A172 (cell line): ENCODE data around the gene TBX3. TPM values are rescaled to one million over a fixed set of nuclear protein-coding genes. Genes with fewer than 3 reads are reported as not detected.

Experiments used
- DNase-seq: peaks from one replicate; pipeline ENCODE4 v3.0.0-alpha.2; 2015; ENCODE audit warnings: low spot score
- total RNA-seq: library from RNA; depleted of rRNA; stranded (reverse); fragments of >200 nt; shearing (Covaris generic); gene quantifications from 2 replicates; pipeline ENCODE4 v1.2.3, GENCODE V29; 2014

Gene TBX3
- total RNA-seq, 1 experiment from 2014 or later: 3.3 TPM

- peak; percentile 78 for DNase-seq
Measured at GRCh38 chr12:114668151-114668885, 15.7 kb downstream of the TBX3 start.

- DNase-seq: no peak
Measured at GRCh38 chr12:114667669-114668150, 16.3 kb downstream of the TBX3 start.

- no peak for DNase-seq
Measured at GRCh38 chr12:114666746-114667668, 17.0 kb downstream of the TBX3 start.

GRCh38 chr12:114665411-114666260 lies 18.3 kb downstream of the TBX3 start:
- no peak for DNase-seq

GRCh38 chr12:114664651-114665320 lies 19.2 kb downstream of the TBX3 start:
- no peak for DNase-seq

GRCh38 chr12:114662512-114663177 lies 21.3 kb downstream of the TBX3 start:
- peak; percentile 77 for DNase-seq

- DNase-seq: no peak
Measured at GRCh38 chr12:114661245-114661644, 22.7 kb downstream of the TBX3 start.

- no peak for DNase-seq
Measured at GRCh38 chr12:114659084-114659483, 24.9 kb downstream of the TBX3 start.

GRCh38 chr12:114658002-114658441 lies 26.0 kb downstream of the TBX3 start:
- no peak for DNase-seq

GRCh38 chr12:114657597-114657920 lies 26.4 kb downstream of the TBX3 start:
- no peak for DNase-seq

- DNase-seq: no peak
Measured at GRCh38 chr12:114656906-114657596, 26.9 kb downstream of the TBX3 start.

- peak; percentile 14 for DNase-seq
Measured at GRCh38 chr12:114655934-114656749, 27.8 kb downstream of the TBX3 start.

- no peak for DNase-seq
Measured at GRCh38 chr12:114649585-114649984, 34.4 kb downstream of the TBX3 start.

- no peak for DNase-seq
Measured at GRCh38 chr12:114648711-114649110, 35.3 kb downstream of the TBX3 start.

GRCh38 chr12:114638790-114639435 lies 45.1 kb downstream of the TBX3 start:
- no peak for DNase-seq

- peak; percentile 9 for DNase-seq
Measured at GRCh38 chr12:114636723-114637480, 47.1 kb downstream of the TBX3 start.

GRCh38 chr12:114631242-114631641 lies 52.7 kb downstream of the TBX3 start:
- DNase-seq: no peak

GRCh38 chr12:114628199-114628598 lies 55.8 kb downstream of the TBX3 start:
- DNase-seq: no peak
